ENCODE data around the gene LPIN1. TPM values are rescaled to one million over a fixed set of nuclear protein-coding genes. Genes with fewer than 3 reads are reported as not detected.

Gene LPIN1
- total RNA-seq, 1 experiment from 2014 or later: 4.4 TPM

DNA sequence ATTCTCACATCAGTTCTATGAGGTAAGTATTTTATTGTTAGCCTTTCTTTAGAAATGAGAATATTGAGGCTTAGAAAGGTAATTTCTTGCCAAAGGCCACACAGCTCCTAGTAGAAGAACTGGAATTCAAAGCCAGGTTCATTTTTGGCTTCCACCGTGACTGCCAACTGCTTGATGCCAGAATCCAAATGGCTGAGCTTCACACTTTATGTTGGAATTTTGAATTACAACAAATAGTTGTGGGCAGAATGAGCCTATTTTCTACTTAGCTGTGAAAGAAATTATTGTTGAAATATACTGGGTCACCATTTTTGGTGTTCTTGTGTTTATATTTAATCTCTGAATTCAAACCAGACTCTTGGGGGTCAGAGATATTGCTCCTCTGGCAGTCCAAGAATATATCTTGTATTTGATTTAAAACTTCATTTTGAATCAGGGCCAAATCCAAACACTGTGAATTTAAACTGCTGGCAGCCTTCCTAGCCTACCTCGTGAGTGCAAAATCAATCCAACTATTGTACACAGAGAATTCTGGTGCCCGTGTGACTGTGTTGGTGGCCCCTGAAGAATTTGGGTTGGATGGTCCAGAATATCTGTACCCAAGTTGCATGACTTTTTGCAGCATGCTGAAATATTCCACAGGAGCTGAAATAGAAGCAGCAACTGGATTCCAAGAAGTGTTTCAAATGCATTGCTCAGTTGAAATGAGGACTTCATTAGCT lies 35.6 kb upstream of the LPIN1 start:
- no peak overlapping the region for H2AFZ ChIP-seq (ENCODE audit: low read length)
- H3T11ph ChIP-seq (ENCODE audit: low read length): no peak overlapping the region
- no peak overlapping the region for H4K91ac ChIP-seq (ENCODE audit: insufficient read length, low read depth, low read length)
- no peak overlapping the region for H2BK12ac ChIP-seq (ENCODE audit: insufficient read length, low read depth, low read length)
- no peak for DNase-seq
- no peak overlapping the region for H2AK5ac ChIP-seq (ENCODE audit: insufficient read length, low read length)
- no peak overlapping the region for H3K56ac ChIP-seq (ENCODE audit: insufficient read length, low read depth, low read length)
- no peak overlapping the region for H4K8ac ChIP-seq (replicated peaks; ENCODE audit: insufficient read length, low read depth, low read length)
- H3K27ac ChIP-seq (ENCODE audit: insufficient read length, low read depth, low read length): no peak overlapping the region
- Mint-ChIP-seq H3K4me3 (no peak overlapping the region), H3K27ac (no peak overlapping the region), H3K9me3 (peaks cover 0 to 4% of the 10 kb centered on the region in 2 experiments; a peak in 2 of 5 replicates), H3K27me3 (ENCODE audit: low read depth) (peaks cover 9% of the 10 kb centered on the region), H3K4me1 (no peaks in the 10 kb centered on the region), H3K36me3 (ENCODE audit: insufficient read depth in 1 of 3, low read depth in 3 of 3) (no peaks in the 10 kb centered on the region; a peak in 2 of 7 replicates)
- H3K79me1 ChIP-seq (ENCODE audit: insufficient read depth, low read depth, low read length, poor library complexity, severe bottlenecking): no peaks in the 10 kb centered on the region
- H3K79me2 ChIP-seq (ENCODE audit: insufficient read depth, low read length): no peaks in the 10 kb centered on the region
- no peak overlapping the region for H3K14ac ChIP-seq (ENCODE audit: insufficient read depth, low read length)
- no peak overlapping the region for H3K4ac ChIP-seq (ENCODE audit: low read depth, low read length)
- no peak overlapping the region for H2BK120ac ChIP-seq (ENCODE audit: low read depth, low read length, poor library complexity, severe bottlenecking)
- no peak overlapping the region for H3K4me2 ChIP-seq (ENCODE audit: insufficient read depth, insufficient read length, low read length)
- no peaks in the 10 kb centered on the region for H3K23me2 ChIP-seq (ENCODE audit: insufficient read length, low read depth, low read length, poor library complexity, severe bottlenecking)
- H2BK5ac ChIP-seq (ENCODE audit: insufficient read length, low read length): no peak overlapping the region
- TF ChIP-seq, protein P1, sequence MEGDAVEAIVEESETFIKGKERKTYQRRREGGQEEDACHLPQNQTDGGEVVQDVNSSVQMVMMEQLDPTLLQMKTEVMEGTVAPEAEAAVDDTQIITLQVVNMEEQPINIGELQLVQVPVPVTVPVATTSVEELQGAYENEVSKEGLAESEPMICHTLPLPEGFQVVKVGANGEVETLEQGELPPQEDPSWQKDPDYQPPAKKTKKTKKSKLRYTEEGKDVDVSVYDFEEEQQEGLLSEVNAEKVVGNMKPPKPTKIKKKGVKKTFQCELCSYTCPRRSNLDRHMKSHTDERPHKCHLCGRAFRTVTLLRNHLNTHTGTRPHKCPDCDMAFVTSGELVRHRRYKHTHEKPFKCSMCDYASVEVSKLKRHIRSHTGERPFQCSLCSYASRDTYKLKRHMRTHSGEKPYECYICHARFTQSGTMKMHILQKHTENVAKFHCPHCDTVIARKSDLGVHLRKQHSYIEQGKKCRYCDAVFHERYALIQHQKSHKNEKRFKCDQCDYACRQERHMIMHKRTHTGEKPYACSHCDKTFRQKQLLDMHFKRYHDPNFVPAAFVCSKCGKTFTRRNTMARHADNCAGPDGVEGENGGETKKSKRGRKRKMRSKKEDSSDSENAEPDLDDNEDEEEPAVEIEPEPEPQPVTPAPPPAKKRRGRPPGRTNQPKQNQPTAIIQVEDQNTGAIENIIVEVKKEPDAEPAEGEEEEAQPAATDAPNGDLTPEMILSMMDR (conservative IDR thresholded peaks at IDR 0.05): no peak
- no peak overlapping the region for H3K18ac ChIP-seq (ENCODE audit: insufficient read length, low read depth, low read length)
- H3K9ac ChIP-seq (ENCODE audit: extremely low read depth, insufficient read length, low read length): no peak overlapping the region
- no peak overlapping the region for H2BK20ac ChIP-seq (ENCODE audit: low read depth, low read length, poor library complexity, severe bottlenecking)
- WGBS (ENCODE audit: extremely low coverage, insufficient read length, low lambda C conversion rate): no CpG with 5 or more reads among the region's 3 CpGs
- H3K9me3 ChIP-seq (ENCODE audit: control insufficient read depth, low read depth, low read length): no peaks in the 10 kb centered on the region
- H2BK15ac ChIP-seq (ENCODE audit: low read depth, low read length): no peak overlapping the region
- no peaks in the 10 kb centered on the region for H3K4me1 ChIP-seq (ENCODE audit: insufficient read depth, low read length)
- no peaks in the 10 kb centered on the region for H3K27me3 ChIP-seq (ENCODE audit: insufficient read depth, low read length)
- H3K23ac ChIP-seq (ENCODE audit: insufficient read length, low read depth, low read length): no peak overlapping the region
- H4K5ac ChIP-seq (ENCODE audit: insufficient read length, low read depth, low read length): no peak overlapping the region
- H4K20me1 ChIP-seq (ENCODE audit: control insufficient read depth, insufficient read depth, insufficient read length): no peaks in the 10 kb centered on the region

Measured in H9 (cell line).